DND-41 (cell line): ENCODE results near the gene IFI27L1.

Experiments used
- ATAC-seq: fragments of 200-7000 bp; cut with Tn5 transposase; 3 replicates; pipeline ENCODE4 v1.9.1; 2021; ENCODE audit warnings: low read depth; ENCODE audit not compliant: insufficient read depth
- DNase-seq: peaks from one replicate; pipeline ENCODE4 v3.0.0-alpha.2; 2020
- H2AFZ ChIP-seq: 2 replicates; pipeline ENCODE4 v1.6.0; 2012; ENCODE audit warnings: low read depth, low read length
- H3K27ac ChIP-seq: 2 replicates; pipeline ENCODE4 v1.5.1; 2012; ENCODE audit warnings: low read length, inconsistent platforms
- H3K27me3 ChIP-seq: fragments of 200-600 bp; sonication (generic); 2 replicates; pipeline ENCODE4 v1.6.0; 2012; ENCODE audit warnings: low read length, mild to moderate bottlenecking, inconsistent platforms; ENCODE audit not compliant: insufficient read depth, poor library complexity
- H3K36me3 ChIP-seq: 2 replicates; pipeline ENCODE4 v1.5.1; 2012; ENCODE audit warnings: low read length, inconsistent platforms; ENCODE audit not compliant: insufficient read depth
- H3K4me1 ChIP-seq: 2 replicates; pipeline ENCODE4 v1.5.1; 2012; ENCODE audit warnings: mild to moderate bottlenecking, low read length; ENCODE audit not compliant: insufficient read depth
- H3K4me2 ChIP-seq: 2 replicates; pipeline ENCODE4 v1.6.0; 2012; ENCODE audit warnings: mild to moderate bottlenecking, moderate library complexity, low read length, inconsistent platforms; ENCODE audit not compliant: insufficient read depth
- H3K4me3 ChIP-seq, 2 experiments: fragments of 200-600 bp in 1 of 2; shearing (Covaris generic) in 1 of 2; 2 replicates each; pipeline ENCODE4 v1.5.1; 2012 to 2016; ENCODE audit warnings: inconsistent platforms in 2 of 2, low read length in 2 of 2, mild to moderate bottlenecking in 2 of 2, low read depth in 1 of 2, moderate library complexity in 1 of 2
- H3K79me2 ChIP-seq: 2 replicates; pipeline ENCODE4 v1.6.0; 2012; ENCODE audit warnings: low read length, inconsistent platforms; ENCODE audit not compliant: insufficient read depth
- H3K9ac ChIP-seq: 2 replicates; pipeline ENCODE4 v1.6.0; 2012; ENCODE audit warnings: low read depth, mild to moderate bottlenecking, inconsistent platforms, low read length, moderate library complexity
- H3K9me3 ChIP-seq: 2 replicates; pipeline ENCODE4 v1.5.1; 2012; ENCODE audit warnings: low read length, moderate library complexity, mild to moderate bottlenecking, inconsistent platforms; ENCODE audit not compliant: insufficient read depth, severe bottlenecking
- H4K20me1 ChIP-seq: 2 replicates; pipeline ENCODE4 v1.6.0; 2012; ENCODE audit warnings: low read length; ENCODE audit not compliant: insufficient read depth
- EZH2 ChIP-seq: IDR thresholded peaks from 3 replicates; pipeline ENCODE4 v1.6.1; 2012; ENCODE audit warnings: borderline replicate concordance, low read depth, mild to moderate bottlenecking, moderate library complexity, low read length, inconsistent platforms; ENCODE audit not compliant: severe bottlenecking
- TF ChIP-seq, protein P1 (sequence below): IDR thresholded peaks from 2 replicates; pipeline ENCODE4 v1.5.1; 2012; ENCODE audit warnings: borderline replicate concordance, low read length, moderate library complexity, mild to moderate bottlenecking; ENCODE audit not compliant: poor library complexity, severe bottlenecking; ENCODE audit errors: extremely low read depth

The IFI27L1 gene

DNA sequence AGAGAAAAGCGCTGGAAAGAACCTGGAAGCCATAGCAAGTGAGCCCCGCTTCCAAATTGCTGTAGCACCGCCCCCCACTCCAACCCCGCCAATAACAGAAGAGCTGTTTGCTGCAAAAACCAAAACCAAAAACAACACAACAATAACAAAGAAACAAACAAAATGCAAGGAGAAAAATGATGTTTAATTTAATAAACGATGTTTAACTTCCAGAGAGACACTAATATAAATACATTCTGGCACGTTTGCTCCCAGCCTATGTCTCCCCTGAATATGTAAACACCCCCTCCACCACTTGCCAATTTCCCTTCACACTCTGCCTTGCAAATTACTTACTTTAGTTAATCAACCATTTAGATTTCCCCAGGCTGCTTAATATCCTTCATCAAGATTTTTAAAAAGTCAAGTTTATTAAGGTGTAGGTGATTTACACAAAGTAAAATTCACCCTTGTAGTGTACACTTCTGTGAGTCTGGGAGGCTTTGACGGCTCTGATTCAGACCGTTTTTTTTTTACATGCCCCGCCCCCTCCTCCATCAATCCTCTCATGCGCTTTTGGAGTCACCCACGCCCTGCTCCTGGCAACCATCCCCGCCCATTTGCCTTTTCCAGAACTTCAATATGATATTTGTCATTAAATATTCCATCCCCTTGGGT is 48.8 kb downstream of the IFI27L1 start:
- peak overlapping the region; percentile 87 for H3K4me2 ChIP-seq
- H3K27me3 ChIP-seq, result no peaks in the 10 kb centered on the region
- H3K27ac ChIP-seq, result peak overlapping the region; percentile 8; the same call in 1 of the 2 replicates
- TF ChIP-seq EZH2, result no peak
- TF ChIP-seq, protein P1, sequence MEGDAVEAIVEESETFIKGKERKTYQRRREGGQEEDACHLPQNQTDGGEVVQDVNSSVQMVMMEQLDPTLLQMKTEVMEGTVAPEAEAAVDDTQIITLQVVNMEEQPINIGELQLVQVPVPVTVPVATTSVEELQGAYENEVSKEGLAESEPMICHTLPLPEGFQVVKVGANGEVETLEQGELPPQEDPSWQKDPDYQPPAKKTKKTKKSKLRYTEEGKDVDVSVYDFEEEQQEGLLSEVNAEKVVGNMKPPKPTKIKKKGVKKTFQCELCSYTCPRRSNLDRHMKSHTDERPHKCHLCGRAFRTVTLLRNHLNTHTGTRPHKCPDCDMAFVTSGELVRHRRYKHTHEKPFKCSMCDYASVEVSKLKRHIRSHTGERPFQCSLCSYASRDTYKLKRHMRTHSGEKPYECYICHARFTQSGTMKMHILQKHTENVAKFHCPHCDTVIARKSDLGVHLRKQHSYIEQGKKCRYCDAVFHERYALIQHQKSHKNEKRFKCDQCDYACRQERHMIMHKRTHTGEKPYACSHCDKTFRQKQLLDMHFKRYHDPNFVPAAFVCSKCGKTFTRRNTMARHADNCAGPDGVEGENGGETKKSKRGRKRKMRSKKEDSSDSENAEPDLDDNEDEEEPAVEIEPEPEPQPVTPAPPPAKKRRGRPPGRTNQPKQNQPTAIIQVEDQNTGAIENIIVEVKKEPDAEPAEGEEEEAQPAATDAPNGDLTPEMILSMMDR, result no peak
- peak; percentile 42; the same call in 1 of the 3 replicates for ATAC-seq
- no peaks in the 10 kb centered on the region for H3K9me3 ChIP-seq
- no peaks in the 10 kb centered on the region for H3K36me3 ChIP-seq
- no peaks in the 10 kb centered on the region; the same call in 1 of the 2 replicates for H4K20me1 ChIP-seq
- H2AFZ ChIP-seq, result peak overlapping the region; percentile 95
- peak overlapping the region; percentile 61 for H3K9ac ChIP-seq
- H3K79me2 ChIP-seq, result no peaks in the 10 kb centered on the region
- H3K4me1 ChIP-seq, result peaks cover 23% of the 10 kb centered on the region
- peak; percentile 24 for DNase-seq
- H3K4me3 ChIP-seq, result peak overlapping the region; percentile 35 to 77; a peak in 3 of 4 replicates

DNA sequence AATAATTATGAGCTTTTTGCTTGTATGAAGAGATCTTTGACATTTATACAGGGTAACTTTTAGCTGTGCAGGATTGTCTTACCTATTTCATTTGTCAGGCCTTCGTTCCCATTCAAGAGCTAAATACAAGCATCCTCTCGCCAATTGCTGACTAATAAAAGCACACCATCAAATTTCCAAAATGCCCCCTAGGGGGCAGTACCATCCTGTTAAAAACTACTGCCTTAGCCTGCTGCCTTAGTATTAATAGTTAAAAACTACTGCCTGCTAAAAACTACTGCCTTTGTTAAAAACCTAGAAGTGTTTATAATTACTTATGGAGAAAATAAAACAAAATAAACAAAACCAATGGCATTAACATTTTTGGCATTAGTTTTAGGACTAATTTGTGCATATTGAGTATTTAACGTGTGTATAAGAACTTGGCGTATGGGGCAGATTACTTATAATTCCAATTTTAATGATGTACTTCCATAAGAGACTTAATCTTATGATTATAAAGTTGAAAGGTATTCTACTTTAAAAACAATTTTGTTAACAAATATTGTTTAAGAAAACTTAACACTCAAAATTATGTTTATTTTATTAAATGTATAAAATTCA is 51.3 kb downstream of the IFI27L1 start:
- H3K27me3 ChIP-seq, result no peaks in the 10 kb centered on the region
- H3K9me3 ChIP-seq, result no peaks in the 10 kb centered on the region
- peak; percentile 68 for DNase-seq
- H2AFZ ChIP-seq, result no peak overlapping the region
- no peaks in the 10 kb centered on the region for H3K36me3 ChIP-seq
- no peak overlapping the region for H3K27ac ChIP-seq
- peaks cover 23% of the 10 kb centered on the region for H3K4me1 ChIP-seq
- ATAC-seq, result peak; percentile 53; the same call in 2 of the 3 replicates
- no peak overlapping the region for H3K4me3 ChIP-seq
- H3K79me2 ChIP-seq, result no peaks in the 10 kb centered on the region
- no peak overlapping the region for H3K9ac ChIP-seq
- TF ChIP-seq EZH2, result no peak
- TF ChIP-seq, protein P1, result peak; percentile 82
- no peaks in the 10 kb centered on the region for H4K20me1 ChIP-seq
- no peak overlapping the region for H3K4me2 ChIP-seq

- DNase-seq (no peak), ATAC-seq (no peak)
- no peaks in the 10 kb centered on the region for H4K20me1 ChIP-seq
- H3K79me2 ChIP-seq, result no peaks in the 10 kb centered on the region
- H3K27me3 ChIP-seq, result no peaks in the 10 kb centered on the region
- TF ChIP-seq, protein P1, result no peak
- no peak for TF ChIP-seq EZH2
- no peaks in the 10 kb centered on the region for H3K9me3 ChIP-seq
- H3K4me1 ChIP-seq, result peaks cover under 1% of the 10 kb centered on the region
- no peak overlapping the region for H2AFZ ChIP-seq
- H3K36me3 ChIP-seq, result no peaks in the 10 kb centered on the region
- no peak overlapping the region for H3K4me2 ChIP-seq
- H3K9ac ChIP-seq, result no peak overlapping the region
- no peak overlapping the region for H3K4me3 ChIP-seq
- no peak overlapping the region for H3K27ac ChIP-seq
Measured at GRCh38 chr14:94135476-94135875, 54.4 kb downstream of the IFI27L1 start.
